NCI-H2171 treated with DMSO at 0.1 percent for 48 hours (cell line): Measurements from ENCODE around the gene VPS13D.

Experiments used
- DNase-seq: peaks from one replicate; lab custom pipeline; 2025; lab: John Stamatoyannopoulos, UW

VPS13D gene

DNA sequence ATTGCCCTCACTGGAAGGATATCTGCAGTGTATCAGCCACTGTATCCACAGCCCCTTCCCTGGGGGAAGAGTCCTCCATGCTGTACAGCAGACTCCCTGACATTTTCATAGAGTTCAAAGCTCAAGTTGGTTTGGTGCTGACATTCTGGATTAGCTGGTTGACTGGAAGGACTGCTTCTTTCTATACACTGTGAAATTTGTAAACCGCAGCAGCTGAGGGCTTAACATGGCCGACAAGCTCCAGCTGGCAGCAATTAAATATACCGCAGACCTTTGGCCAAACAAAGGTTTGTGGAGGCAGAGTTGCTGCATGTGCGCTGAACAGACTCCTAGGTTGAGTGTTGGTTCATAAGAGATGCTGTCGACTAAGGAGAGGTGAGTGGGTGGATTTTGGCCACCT is 261.8 kb downstream of the VPS13D start:
- DNase-seq: no peak

DNA sequence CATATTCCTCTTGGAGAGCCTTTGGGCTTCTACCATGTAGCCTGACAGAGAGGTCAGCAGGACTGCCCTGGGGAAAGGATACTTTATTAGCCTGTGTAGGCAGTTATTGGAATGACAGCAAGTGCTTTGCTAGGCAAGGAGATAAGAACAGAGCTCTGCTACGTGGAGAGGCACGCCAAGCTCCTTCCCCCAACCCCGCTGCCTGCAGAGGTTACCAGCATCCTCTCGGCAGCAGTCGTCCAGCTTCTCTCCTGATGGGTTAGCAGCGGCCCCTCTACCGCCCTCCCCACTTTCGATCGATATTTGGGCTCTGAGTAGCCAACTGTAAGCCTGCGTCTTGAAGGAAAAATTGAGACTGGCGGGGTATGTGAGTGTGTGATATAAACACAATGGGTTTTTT is 265.9 kb downstream of the VPS13D start:
- no peak for DNase-seq

DNA sequence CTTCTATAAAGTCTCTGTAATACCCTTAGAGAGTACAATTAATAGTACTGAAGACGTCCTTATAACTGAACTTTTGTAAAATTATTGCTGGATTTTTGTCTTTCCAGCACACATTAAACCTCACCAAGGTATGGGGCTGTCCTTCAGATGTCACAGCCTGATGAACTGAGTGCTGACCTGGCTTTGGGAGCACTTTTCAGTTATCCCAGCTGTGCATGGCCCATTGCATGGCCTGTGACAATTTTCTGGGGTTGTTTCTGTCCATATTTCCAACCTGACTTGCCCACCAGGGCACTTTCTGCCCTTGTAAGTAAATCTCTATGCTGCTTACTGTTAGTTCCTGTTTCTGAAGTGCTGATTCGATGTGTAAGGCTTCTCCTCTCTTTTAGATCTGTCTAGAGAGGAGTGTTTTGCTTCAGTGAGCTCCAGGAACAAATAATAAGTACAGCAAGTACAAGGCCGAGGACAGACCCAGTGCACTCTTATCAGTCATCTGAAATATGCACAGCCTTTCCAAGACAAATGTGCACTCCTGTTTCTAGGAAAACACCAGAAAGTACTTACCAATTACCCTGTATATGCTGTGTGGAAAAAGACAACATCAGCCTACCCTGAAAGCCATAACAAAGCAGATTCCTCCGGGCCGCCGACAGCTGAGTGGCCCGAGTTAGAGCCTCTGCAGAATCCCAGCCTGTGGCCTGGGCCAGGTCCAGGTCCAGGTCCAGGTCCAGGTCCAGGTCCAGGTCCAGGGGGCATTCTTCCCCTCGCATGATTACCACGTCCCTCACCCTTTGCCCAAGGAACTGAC is 266.5 kb downstream of the VPS13D start:
- no peak for DNase-seq

GRCh38 chr1:12499539-12500240 is 269.9 kb downstream of the VPS13D start:
- DNase-seq: no peak

DNA sequence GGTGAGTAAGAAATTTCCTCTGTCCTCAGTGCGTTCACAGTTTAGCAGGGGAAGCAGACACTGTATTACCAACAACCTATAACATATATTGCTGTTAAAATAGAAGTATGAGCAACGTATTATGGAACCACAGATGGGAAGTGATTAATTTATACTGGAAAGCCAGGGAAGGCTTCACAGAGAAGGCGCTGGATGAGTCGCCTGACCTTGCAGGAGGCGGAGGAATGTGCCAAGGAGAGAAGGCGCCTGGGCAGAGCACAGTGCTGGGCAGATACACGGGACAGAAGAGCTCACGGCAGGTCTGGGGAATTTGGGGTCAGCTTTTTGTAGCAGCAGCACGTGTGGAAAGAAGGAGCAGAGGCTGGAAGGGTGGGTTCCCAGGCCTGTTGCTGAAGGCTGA is 271.8 kb downstream of the VPS13D start:
- DNase-seq: no peak

- no peak for DNase-seq
Measured at GRCh38 chr1:12502336-12503109, 272.7 kb downstream of the VPS13D start.

GRCh38 chr1:12503709-12504108 is 273.9 kb downstream of the VPS13D start:
- DNase-seq: no peak

DNA sequence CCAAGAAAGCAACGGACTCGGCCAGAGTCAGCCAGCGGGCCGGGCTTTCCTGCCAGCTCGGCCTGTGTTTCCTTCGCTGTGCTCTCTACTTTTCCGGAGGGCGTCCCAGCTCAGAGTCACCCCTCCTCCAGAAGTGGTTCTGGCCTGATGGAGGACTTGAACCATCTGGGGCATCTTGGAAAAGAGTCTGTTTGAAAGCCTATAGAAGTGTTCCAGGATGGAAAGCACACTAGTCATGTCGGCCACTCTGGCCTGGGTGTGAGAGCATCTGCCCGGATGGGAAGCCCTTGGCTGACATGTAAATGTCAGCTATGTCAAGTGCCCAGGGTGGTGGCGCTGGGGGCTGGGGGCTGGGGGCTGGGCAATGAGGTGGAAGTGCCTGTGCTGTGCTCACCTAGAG is 274.8 kb downstream of the VPS13D start:
- no peak for DNase-seq

GRCh38 chr1:12505231-12505630 is 275.4 kb downstream of the VPS13D start:
- no peak for DNase-seq

DNA sequence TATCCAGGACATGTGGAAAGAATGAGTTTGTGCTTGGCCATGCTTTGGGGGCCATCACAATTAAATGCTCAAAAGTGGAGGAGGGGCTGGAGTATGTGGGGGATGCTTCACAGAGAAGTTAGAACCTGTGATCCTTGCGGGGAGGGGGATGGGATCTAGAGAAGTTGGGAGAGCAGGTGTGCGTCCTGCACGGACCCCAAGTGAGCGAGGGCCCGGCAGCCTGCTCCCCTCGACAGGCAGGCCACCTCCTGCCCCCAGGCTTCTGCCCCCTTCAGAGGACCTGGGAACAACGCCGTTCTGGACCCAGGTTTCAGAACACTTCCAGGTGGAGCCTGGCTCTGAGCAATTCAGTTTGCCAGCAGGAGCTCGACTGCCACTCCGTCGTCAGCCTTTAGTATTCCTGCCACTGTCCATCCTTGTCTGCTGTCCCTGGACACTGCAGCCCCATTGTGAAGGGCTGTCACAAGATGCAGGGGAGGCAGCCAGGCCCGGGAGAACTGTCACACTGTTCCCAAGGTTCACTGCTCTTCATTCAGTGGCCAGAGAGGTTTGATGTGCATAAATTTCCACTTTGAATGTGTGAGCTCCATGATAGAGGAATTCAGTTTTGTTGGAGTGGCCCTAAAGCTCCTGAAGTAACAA is 275.9 kb downstream of the VPS13D start:
- DNase-seq: no peak

GRCh38 chr1:12506281-12507280 is 276.8 kb downstream of the VPS13D start:
- DNase-seq: no peak

GRCh38 chr1:12507631-12508030 is 277.8 kb downstream of the VPS13D start:
- DNase-seq: no peak

DNA sequence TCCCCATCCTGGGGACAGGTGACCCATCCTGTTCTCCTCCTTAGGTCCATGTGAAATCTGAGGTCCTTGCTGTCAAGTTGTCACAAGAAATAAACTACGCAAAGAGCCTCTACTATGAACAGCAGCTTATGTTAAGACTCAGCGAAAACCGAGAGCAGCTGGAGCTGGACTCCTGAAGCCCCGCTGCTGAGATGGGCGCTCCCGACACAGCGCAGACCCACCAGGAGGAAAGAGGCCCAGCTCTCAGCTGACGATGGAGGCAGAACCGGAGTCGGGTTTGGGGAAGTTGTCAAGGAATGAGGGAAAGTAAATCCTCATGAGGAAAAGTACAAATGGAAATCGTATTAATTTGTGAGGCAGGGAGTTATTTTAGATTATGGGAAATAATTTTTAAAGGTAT is 279.0 kb downstream of the VPS13D start:
- DNase-seq: no peak

- no peak for DNase-seq
Measured at GRCh38 chr1:12511128-12511484, 281.3 kb downstream of the VPS13D start.

DNA sequence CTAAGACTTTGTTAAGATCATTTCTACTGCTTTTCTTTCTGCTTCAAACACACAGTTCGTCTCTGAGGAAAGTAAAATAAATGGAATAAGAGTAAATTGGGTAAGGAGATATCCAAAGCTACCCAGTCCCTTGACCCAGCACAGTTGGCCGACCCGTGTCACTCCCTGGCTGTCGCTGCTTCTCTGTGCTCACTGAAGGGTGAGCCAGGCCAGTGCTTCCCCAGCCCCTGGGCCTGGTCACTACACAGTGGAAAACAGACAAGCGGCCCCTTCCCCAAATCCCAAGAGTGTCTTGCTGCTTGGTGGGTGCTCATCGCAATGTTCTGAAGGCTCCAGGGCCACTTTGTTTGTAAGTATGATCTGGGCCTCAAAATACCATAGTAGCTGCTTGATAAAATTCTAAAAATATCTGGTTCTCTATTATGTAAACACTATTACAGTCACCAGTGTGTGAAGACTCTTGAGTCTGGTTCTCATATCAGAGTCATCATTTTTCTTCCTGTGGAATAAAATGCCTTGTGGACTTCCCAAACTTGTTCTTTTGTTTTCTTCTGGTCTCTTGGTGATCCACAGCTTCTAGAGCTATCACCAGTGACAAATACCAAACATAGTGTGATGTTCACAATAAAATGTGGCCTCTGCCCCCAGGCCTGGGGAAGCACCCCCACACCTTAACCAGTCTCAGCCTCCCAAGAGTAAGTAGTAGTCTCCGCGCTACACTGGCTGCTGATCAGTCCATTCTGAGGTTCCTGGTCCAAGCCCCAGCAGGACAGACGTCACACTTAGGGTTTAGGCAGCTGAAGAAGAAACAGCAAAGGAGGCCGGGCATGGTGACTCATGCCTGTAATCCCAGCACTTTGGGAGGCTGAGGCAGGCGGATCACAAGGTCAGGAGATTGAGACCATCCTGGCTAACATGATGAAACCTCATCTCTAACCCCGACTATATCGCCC is 282.0 kb downstream of the VPS13D start:
- DNase-seq: no peak

DNA sequence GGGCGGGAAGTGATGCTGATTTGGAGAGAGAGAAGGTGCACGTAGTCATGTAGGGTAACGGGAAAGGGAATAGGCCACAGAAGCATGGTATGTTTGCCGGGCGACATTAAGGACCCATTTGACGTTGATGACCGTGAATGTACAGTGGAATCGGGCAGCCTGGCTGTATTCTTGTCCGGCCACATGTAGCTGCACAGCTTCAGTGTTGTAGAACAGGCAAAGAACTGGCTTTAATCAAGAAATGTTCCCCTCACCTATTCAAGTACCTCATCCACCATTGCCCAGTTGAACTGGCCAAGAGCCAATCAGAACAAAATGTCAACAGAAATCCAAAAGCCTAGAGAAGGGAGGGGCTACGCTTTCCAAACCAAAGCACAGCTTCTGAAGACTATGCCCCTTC is 283.4 kb downstream of the VPS13D start:
- no peak for DNase-seq

DNA sequence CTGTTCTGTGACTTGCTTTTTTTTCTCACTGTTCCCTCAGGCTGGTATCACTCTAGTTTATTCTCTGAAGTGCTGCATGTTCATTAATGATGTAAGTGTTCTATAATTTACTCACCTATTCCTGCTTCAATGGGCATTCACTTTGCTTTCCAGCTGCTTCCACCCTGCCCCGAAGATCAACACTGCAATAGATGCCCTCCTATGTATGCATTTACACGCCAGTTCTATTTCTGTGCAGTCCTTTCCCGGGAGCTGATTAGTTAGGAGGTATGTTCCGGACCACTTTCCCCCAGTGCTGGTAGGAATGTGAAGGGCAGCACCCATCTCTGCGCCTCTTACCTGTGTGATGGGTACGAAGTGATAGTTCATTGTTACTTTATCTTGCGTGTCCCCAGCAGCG is 284.8 kb downstream of the VPS13D start:
- DNase-seq: no peak

DNA sequence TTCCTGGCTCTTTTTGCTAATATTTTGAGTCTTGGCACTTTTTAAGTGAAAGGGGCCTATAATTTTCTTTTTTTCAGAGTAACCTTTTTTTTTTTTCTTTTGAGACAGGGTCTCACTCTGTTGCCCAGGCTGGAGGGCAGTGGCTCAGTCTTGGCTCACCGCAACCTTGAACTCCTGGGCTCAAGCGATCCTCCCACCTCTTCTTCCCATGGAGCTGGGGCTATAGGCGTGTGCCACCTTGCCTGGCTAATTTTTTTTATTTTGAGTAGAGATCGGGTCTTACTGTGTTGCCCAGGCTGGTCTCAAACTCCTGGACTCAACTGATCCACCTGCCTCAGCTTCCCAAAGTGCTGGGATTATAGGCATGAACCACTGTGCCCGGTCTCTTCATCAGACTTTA is 285.4 kb downstream of the VPS13D start:
- no peak for DNase-seq

GRCh38 chr1:12516741-12517140 is 286.9 kb downstream of the VPS13D start:
- no peak for DNase-seq
